Right lobe of liver (tissue), 6 donors: Measurements from ENCODE around the gene TDRD12. TPM values are rescaled to one million over a fixed set of nuclear protein-coding genes. Genes with fewer than 3 reads are reported as not detected.

Source experiments
- ATAC-seq, 4 donors: fragments of 200-7000 bp; cut with Tn5 transposase; one replicate each; pipeline ENCODE4 v1.9.1; 2020; ENCODE audit warnings: mild to moderate bottlenecking in 4 of 4, moderate library complexity in 4 of 4
- DNase-seq, 3 donors: peaks; one replicate each; pipeline ENCODE4 v3.0.0-alpha.2; 2020
- H3K27ac ChIP-seq, 3 donors: fragments of 200-600 bp; one replicate each; pipeline ENCODE4 v1.8.0; 2022
- H3K27me3 ChIP-seq, 2 donors: fragments of 200-600 bp; one replicate each; pipeline ENCODE4 v1.8.0; 2022
- H3K36me3 ChIP-seq, 4 donors: fragments of 200-600 bp; sonication (generic) in 1 of 4; one replicate each; pipeline versions ENCODE4 v1.5.1 to v1.8.0; 2017 to 2022; ENCODE audit warnings: control low read depth in 1 of 4
- H3K4me1 ChIP-seq, 4 donors: fragments of 200-600 bp; sonication (generic) in 1 of 4; one replicate each; pipeline versions ENCODE4 v1.5.1 to v1.8.0; 2017 to 2022; ENCODE audit warnings: control low read depth in 1 of 4
- H3K4me3 ChIP-seq, 3 donors: fragments of 200-600 bp; one replicate each; pipeline ENCODE4 v1.8.0; 2022
- H3K9me3 ChIP-seq, 4 donors: fragments of 200-600 bp; sonication (generic) in 1 of 4; one replicate each; pipeline versions ENCODE4 v1.5.1 to v1.8.0; 2017 to 2022; ENCODE audit warnings: control low read depth in 1 of 4
- CTCF ChIP-seq, 4 donors: fragments of 200-600 bp in 3 of 4; fragments of 450-650 bp in 1 of 4; IDR thresholded peaks; one replicate each; pipeline versions ENCODE4 v1.5.1 to v1.8.0; 2016 to 2022; ENCODE audit warnings: antibody characterized with exemption in 4 of 4, mild to moderate bottlenecking in 2 of 4
- POLR2A ChIP-seq: fragments of 450-650 bp; IDR thresholded peaks from one replicate; pipeline ENCODE4 v1.6.1; 2017; ENCODE audit warnings: antibody characterized with exemption, mild to moderate bottlenecking
- WGBS: methylation state at CpG from one replicate; pipeline ENCODE4 v1.1.6; 2018; ENCODE audit warnings: low coverage, low lambda C conversion rate; ENCODE audit not compliant: insufficient coverage; ENCODE audit errors: missing lambda C conversion rate; 5-methylcytosine and 5-hydroxymethylcytosine counted together
- intact Hi-C, 2 donors: fragments of 100-400 bp; cut with DNase I; formaldehyde crosslinking; loops; one replicate each; pipeline versions ENCODE4 v1.11.2 to v1.14.1; 2022
- total RNA-seq, 6 experiments: library from RNA; depleted of rRNA in 2 of 6; stranded (reverse); fragments of >200 nt in 2 of 6; fragmentation: NEBNext Ultra II Directional in 3 of 6; extraction: Animal tissue kit (Norgen Biotek cat#: 25700) in 3 of 6; gene quantifications; one replicate each; pipeline versions ENCODE4 v1.1.0 to v1.2.4, GENCODE V29; 2016 to 2023
- donor health status: DM: no; HTN: yes; CAD: no.
- donor health status: DM: no; HTN: no; CAD: no.
- donor health status: DM: no; HTN: no; CAD: no.
- donor health status: DM: no; HTN: yes; CAD: no.
- donor health status: DM: no; HTN: yes; CAD: no.

TDRD12 gene
- total RNA-seq, 6 experiments from 2014 or later = 0.17 TPM; not detected in 5

- DNase-seq = no peak
- 74% methylated on average over 9 of the region's 10 CpGs for WGBS
- Histone ChIP-seq H3K9me3 (no peaks in the 10 kb centered on the region), H3K36me3 (no peaks in the 10 kb centered on the region), H3K27ac (no peak overlapping the region), H3K4me3 (no peak overlapping the region), H3K27me3 (no peaks in the 10 kb centered on the region), H3K4me1 (no peaks in the 10 kb centered on the region)
- ATAC-seq = no peak
- intact Hi-C loops = no loop called here
- TF ChIP-seq POLR2A (no peak), CTCF (IDR thresholded peaks at IDR 0.05) (no peak)
Observed at GRCh38 chr19:32812036-32812435, 92.5 kb downstream of the TDRD12 start.

DNA sequence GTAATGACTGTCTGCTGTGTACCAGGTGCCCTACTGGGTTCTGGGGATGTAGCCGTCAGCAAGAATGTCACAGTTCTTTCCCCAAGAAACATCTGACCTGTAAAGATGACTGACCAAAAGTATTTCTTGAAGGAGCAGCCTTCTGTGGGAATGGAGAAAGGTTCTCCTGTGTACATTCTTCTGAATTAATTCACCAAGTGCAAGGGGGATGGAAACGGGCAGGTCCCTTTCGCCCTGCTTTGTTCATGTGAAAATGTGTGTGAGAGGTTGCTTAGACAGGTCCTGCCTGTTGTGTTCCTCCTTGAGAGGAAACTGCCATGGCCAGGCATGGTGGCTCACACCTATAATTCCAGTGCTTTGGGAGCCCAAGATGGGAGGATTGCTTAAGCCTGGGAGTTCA, 93.0 kb downstream of the TDRD12 start:
- H3K27ac ChIP-seq = no peak overlapping the region
- no peak for DNase-seq
- no peak for TF ChIP-seq CTCF (IDR thresholded peaks at IDR 0.05)
- no peak overlapping the region for H3K4me3 ChIP-seq
- intact Hi-C loops = no loop called here
- H3K4me1 ChIP-seq = no peaks in the 10 kb centered on the region
- H3K9me3 ChIP-seq = no peaks in the 10 kb centered on the region
- H3K27me3 ChIP-seq = no peaks in the 10 kb centered on the region
- ATAC-seq = no peak
- 58% methylated on average over 2 of the region's 3 CpGs for WGBS
- no peaks in the 10 kb centered on the region for H3K36me3 ChIP-seq

GRCh38 chr19:32813862-32814425, 94.4 kb downstream of the TDRD12 start:
- intact Hi-C loops = no loop called here
- H3K36me3 ChIP-seq = no peaks in the 10 kb centered on the region
- H3K27me3 ChIP-seq = no peaks in the 10 kb centered on the region
- 54% methylated on average over 9 of the region's 15 CpGs for WGBS
- no peak overlapping the region for H3K4me3 ChIP-seq
- H3K4me1 ChIP-seq = no peaks in the 10 kb centered on the region
- TF ChIP-seq CTCF (IDR thresholded peaks at IDR 0.05) (no peak), POLR2A (no peak)
- DNase-seq (no peak), ATAC-seq (no peak)
- no peaks in the 10 kb centered on the region for H3K9me3 ChIP-seq
- no peak overlapping the region for H3K27ac ChIP-seq

- no peak for ATAC-seq
- no peaks in the 10 kb centered on the region for H3K36me3 ChIP-seq
- intact Hi-C loops = no loop called here
- H3K27ac ChIP-seq = no peak overlapping the region
- no peaks in the 10 kb centered on the region for H3K9me3 ChIP-seq
- WGBS = 58% methylated on average over 1 of the region's 6 CpGs
- TF ChIP-seq CTCF (IDR thresholded peaks at IDR 0.05) (no peak), POLR2A (no peak)
- no peaks in the 10 kb centered on the region for H3K27me3 ChIP-seq
- H3K4me3 ChIP-seq = no peak overlapping the region
- no peaks in the 10 kb centered on the region for H3K4me1 ChIP-seq
- no peak for DNase-seq
Observed at GRCh38 chr19:32814624-32815023, 95.1 kb downstream of the TDRD12 start.
